ENCODE data around the gene PDZD2. TPM values are rescaled to one million over a fixed set of nuclear protein-coding genes. Genes with fewer than 3 reads are reported as not detected.

PDZD2 gene
- total and polyA plus RNA-seq, 3 donors from 2014 or later, result 47.3 to 89.1 (median 83.9) TPM

DNA sequence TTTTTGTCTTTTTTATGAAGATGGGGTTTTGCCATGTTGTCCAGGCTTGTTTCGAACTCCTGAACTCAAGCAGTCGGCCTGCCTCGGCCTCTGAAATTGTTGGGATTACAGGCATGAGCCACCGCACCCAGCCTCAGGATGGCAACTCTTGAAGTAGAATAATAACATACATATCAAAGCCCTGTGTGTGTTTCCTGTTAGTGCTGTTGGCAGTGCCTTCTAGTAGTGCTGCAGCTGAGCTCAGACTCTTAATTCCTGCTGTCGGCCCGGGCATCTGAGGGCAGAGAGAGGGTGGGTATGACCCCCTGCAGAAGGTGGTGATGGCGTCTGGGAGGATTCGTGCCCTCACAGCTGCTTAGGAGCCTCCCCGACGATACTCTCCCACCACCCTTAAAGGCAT is 227.2 kb downstream of the PDZD2 start:
- Histone ChIP-seq H3K4me1 (no peaks in the 10 kb centered on the region), H3K4me3 (no peak overlapping the region), H3K27me3 (no peaks in the 10 kb centered on the region), H3K9me3 (no peaks in the 10 kb centered on the region), H3K36me3 (ENCODE audit: low read depth, missing control alignments) (no peaks in the 10 kb centered on the region), H3K27ac (no peak overlapping the region)
- TF ChIP-seq, protein P1, sequence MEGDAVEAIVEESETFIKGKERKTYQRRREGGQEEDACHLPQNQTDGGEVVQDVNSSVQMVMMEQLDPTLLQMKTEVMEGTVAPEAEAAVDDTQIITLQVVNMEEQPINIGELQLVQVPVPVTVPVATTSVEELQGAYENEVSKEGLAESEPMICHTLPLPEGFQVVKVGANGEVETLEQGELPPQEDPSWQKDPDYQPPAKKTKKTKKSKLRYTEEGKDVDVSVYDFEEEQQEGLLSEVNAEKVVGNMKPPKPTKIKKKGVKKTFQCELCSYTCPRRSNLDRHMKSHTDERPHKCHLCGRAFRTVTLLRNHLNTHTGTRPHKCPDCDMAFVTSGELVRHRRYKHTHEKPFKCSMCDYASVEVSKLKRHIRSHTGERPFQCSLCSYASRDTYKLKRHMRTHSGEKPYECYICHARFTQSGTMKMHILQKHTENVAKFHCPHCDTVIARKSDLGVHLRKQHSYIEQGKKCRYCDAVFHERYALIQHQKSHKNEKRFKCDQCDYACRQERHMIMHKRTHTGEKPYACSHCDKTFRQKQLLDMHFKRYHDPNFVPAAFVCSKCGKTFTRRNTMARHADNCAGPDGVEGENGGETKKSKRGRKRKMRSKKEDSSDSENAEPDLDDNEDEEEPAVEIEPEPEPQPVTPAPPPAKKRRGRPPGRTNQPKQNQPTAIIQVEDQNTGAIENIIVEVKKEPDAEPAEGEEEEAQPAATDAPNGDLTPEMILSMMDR (IDR thresholded peaks at IDR 0.05), result no peak
- no peak for TF ChIP-seq POLR2A (IDR thresholded peaks at IDR 0.05)
- WGBS, 2 donors, result 74 to 84% methylated on average over 10 of the region's 10 CpGs
- intact Hi-C loops (cut with DNase I; ENCODE audit: low total_unique reads), result no loop called here
- no peak for DNase-seq

DNA sequence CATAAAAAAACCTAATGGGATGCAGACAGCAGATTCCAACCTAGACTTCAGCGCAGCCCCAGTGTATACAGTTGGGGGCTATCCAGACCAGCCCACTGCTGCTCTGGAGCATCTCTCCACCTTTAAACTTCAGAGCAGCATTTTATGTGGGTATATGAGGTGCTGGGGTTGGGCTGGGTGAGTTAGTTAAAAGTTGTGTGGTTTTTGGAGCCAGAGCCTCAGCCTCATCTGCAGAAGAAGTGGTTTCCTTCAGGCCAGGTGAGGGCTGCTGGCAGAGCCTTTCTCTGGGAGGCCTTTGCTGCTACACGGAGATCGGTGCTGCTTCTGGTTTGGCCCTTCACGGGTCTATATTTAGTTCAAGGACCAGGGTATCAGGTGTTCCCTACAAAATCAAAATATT is 228.3 kb downstream of the PDZD2 start:
- no peak for TF ChIP-seq POLR2A (IDR thresholded peaks at IDR 0.05)
- TF ChIP-seq, protein P1 (IDR thresholded peaks at IDR 0.05), result no peak
- Histone ChIP-seq H3K36me3 (ENCODE audit: low read depth, missing control alignments) (no peaks in the 10 kb centered on the region), H3K27me3 (no peaks in the 10 kb centered on the region), H3K9me3 (no peaks in the 10 kb centered on the region), H3K27ac (no peak overlapping the region), H3K4me1 (no peaks in the 10 kb centered on the region), H3K4me3 (no peak overlapping the region)
- 64% methylated on average over 4 of the region's 4 CpGs for WGBS, 2 donors
- no peak for DNase-seq
- intact Hi-C loops (cut with DNase I; ENCODE audit: low total_unique reads), result no loop called here

DNA sequence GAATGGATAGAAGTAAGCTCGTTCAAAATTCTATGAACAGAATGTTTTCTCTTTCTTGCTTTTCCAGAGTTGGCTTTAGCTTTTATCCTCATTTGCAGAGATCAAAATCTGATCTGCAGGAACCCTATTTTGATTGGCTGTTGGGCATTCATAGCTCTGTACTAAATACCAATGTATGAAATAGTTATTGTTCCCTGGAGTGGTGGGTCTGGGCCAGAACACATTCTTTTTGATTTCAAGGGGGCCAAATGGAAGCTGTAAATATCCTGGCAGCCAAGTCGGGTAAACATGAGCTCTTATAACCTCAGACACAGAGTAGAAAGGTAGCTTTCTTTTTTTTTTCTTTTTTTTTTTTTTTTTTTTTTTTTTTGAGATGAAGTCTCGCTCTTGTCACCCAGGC is 241.5 kb downstream of the PDZD2 start:
- no peak overlapping the region for H3K4me3 ChIP-seq
- TF ChIP-seq POLR2A (IDR thresholded peaks at IDR 0.05), result no peak
- TF ChIP-seq, protein P1 (IDR thresholded peaks at IDR 0.05), result no peak
- no peaks in the 10 kb centered on the region for H3K9me3 ChIP-seq
- no peak for DNase-seq
- WGBS, 2 donors, result 74 to 87% methylated on average over 3 of the region's 3 CpGs
- no peak overlapping the region for H3K27ac ChIP-seq
- H3K4me1 ChIP-seq, result no peaks in the 10 kb centered on the region
- no peaks in the 10 kb centered on the region for H3K36me3 ChIP-seq (ENCODE audit: low read depth, missing control alignments)
- intact Hi-C loops (cut with DNase I; ENCODE audit: low total_unique reads), result no loop called here
- H3K27me3 ChIP-seq, result no peaks in the 10 kb centered on the region

DNA sequence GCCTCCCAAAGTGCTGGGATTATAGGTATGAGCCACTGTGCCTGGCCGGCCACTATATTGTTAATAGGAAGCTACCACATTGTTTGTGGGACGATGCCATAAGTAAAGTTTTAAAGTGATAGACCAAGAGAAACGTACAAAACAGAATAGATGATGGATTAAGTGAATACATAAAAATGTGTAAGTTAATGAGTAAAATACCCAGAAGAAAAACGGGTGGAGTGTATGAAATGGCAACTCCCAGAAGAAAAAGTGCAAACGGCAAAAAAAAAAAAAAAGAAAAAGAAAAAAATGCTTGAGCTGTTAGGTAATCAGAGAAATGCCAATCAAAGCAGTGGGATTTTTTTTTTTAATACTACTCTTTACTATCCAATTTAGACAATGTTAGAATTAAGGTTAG is 246.0 kb downstream of the PDZD2 start:
- TF ChIP-seq POLR2A (IDR thresholded peaks at IDR 0.05), result no peak
- TF ChIP-seq, protein P1 (IDR thresholded peaks at IDR 0.05), result no peak
- WGBS, 2 donors, result 79 to 85% methylated on average over 5 of the region's 5 CpGs
- Histone ChIP-seq H3K36me3 (ENCODE audit: low read depth, missing control alignments) (no peaks in the 10 kb centered on the region), H3K27ac (no peak overlapping the region), H3K27me3 (no peaks in the 10 kb centered on the region), H3K4me3 (no peak overlapping the region), H3K9me3 (no peaks in the 10 kb centered on the region), H3K4me1 (peaks cover 12% of the 10 kb centered on the region)
- DNase-seq, result no peak
- intact Hi-C loops (cut with DNase I; ENCODE audit: low total_unique reads), result no loop called here

DNA sequence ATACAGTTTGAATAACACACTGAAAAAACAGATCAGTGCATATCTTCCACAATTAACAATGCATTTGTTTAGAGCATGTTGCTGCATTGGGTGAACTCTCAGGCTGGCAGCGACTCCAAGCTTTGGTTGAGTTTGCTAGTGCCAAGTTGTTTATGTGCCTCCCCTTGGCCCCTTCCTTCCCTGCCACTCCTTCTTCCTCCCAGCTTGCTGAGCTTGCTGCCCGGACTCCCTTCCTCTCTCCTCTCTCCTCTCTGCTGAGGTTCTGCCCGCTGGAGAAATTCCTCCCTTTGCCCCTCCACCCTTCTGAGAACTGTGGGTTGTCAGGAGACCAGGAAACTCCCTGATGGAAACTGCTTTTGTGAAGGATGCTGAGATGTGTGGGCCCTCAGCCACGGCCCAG is 247.3 kb downstream of the PDZD2 start:
- Histone ChIP-seq H3K36me3 (ENCODE audit: low read depth, missing control alignments) (no peaks in the 10 kb centered on the region), H3K27me3 (no peaks in the 10 kb centered on the region), H3K27ac (no peak overlapping the region), H3K4me1 (peaks cover 12% of the 10 kb centered on the region), H3K9me3 (no peaks in the 10 kb centered on the region), H3K4me3 (no peak overlapping the region)
- DNase-seq, result no peak
- no peak for TF ChIP-seq POLR2A (IDR thresholded peaks at IDR 0.05)
- TF ChIP-seq, protein P1 (IDR thresholded peaks at IDR 0.05), result no peak
- intact Hi-C loops (cut with DNase I; ENCODE audit: low total_unique reads), result no loop called here
- WGBS, 2 donors, result 63 to 78% methylated on average over 4 of the region's 4 CpGs

Data from testis (tissue), 3 donors.